ENCODE results near the gene ADAMTS15. TPM values are rescaled to one million over a fixed set of nuclear protein-coding genes. Genes with fewer than 3 reads are reported as not detected.

Gene ADAMTS15
- total and polyA plus RNA-seq, 2 donors (not counting 3 experiments of a cell fraction or from before 2014, with no cell fraction given) = 0.08 TPM; not detected in 1

GRCh38 chr11:130504317-130504716, 55.9 kb downstream of the ADAMTS15 start:
- H3K4me3 ChIP-seq (replicated peaks in 1 of 3; ENCODE audit: insufficient read depth in 1 of 3, low read depth in 1 of 3, low read length in 3 of 3) = no peak overlapping the region
- ChIA-PET CTCF (no interaction called here), POLR2A (no interaction called here)
- intact Hi-C loops (cut with micrococcal nuclease) = no loop called here
- no peaks in the 10 kb centered on the region for H3K36me3 ChIP-seq (ENCODE audit: control insufficient read depth in 2 of 2, extremely low read depth in 1 of 2, insufficient read depth in 2 of 2, low read length in 2 of 2)
- peaks cover 1 to 2% of the 10 kb centered on the region in 2 experiments for H3K27me3 ChIP-seq (ENCODE audit: control insufficient read depth in 2 of 2, insufficient read depth in 2 of 2, low read length in 2 of 2)
- dilution Hi-C loops (cut with MboI; ENCODE audit: extremely low pct_ligation_motif_present, low sequenced_read_pairs) = no loop called here
- TF ChIP-seq JUN (IDR thresholded peaks at IDR 0.05; ENCODE audit: borderline replicate concordance, insufficient read depth, insufficient read length, low read depth) = no peak
- no peak for TF ChIP-seq MAX (IDR thresholded peaks at IDR 0.05; ENCODE audit: insufficient read depth, insufficient read length)
- no peak for TF ChIP-seq GATA2 (IDR thresholded peaks at IDR 0.05; ENCODE audit: insufficient read depth, insufficient read length, low read depth, low read length)
- no peak for TF ChIP-seq MYC (IDR thresholded peaks at IDR 0.05; ENCODE audit: low read depth, low read length)
- TF ChIP-seq FOS (IDR thresholded peaks at IDR 0.05; ENCODE audit: borderline replicate concordance, insufficient read depth, low read length) = no peak
- TF ChIP-seq CTCF (IDR thresholded peaks at IDR 0.05; ENCODE audit: extremely low read depth in 1 of 2, insufficient read depth in 1 of 2, low read depth in 1 of 2, low read length in 2 of 2) = no peak
- TF ChIP-seq EZH2 (IDR thresholded peaks at IDR 0.05; ENCODE audit: borderline replicate concordance, low read depth, low read length, severe bottlenecking) = no peak
- TF ChIP-seq POLR2A (IDR thresholded peaks at IDR 0.05; ENCODE audit: low read depth, low read length) = no peak
- no peak for TF ChIP-seq POLR2AphosphoS5 (IDR thresholded peaks at IDR 0.05; ENCODE audit: insufficient read depth, low read depth, low read length)
- H3K9me3 ChIP-seq (replicated peaks; ENCODE audit: control insufficient read depth, insufficient read depth, low read length) = no peaks in the 10 kb centered on the region
- FAIRE-seq (no peak), DNase-seq (ENCODE audit: low read depth, low spot score) (no peak)
- no peak overlapping the region for H3K27ac ChIP-seq (ENCODE audit: insufficient read depth, low read depth, low read length)
- no peaks in the 10 kb centered on the region for H3K9me1 ChIP-seq (replicated peaks; ENCODE audit: control insufficient read depth, extremely low read depth, insufficient read depth, low read length)
- H3K4me2 ChIP-seq (ENCODE audit: insufficient read depth, low read length) = no peak overlapping the region
- no peaks in the 10 kb centered on the region for H4K20me1 ChIP-seq (replicated peaks; ENCODE audit: control insufficient read depth, extremely low read depth, insufficient read depth, low read length)
- H3K79me2 ChIP-seq (ENCODE audit: control insufficient read depth, insufficient read depth, low read length) = no peaks in the 10 kb centered on the region
- no peaks in the 10 kb centered on the region for H3K4me1 ChIP-seq (ENCODE audit: control insufficient read depth, extremely low read depth, insufficient read depth, low read length)
- H2AFZ ChIP-seq (ENCODE audit: low read depth, low read length) = no peak overlapping the region
- no peak overlapping the region for H3K9ac ChIP-seq (replicated peaks; ENCODE audit: extremely low read depth, insufficient read depth, low read length)
- BruUV-seq (replicated peaks) = no TSS peak

All from endothelial cell of umbilical vein (primary cell).